ENCODE results near the gene IGF2. TPM values are rescaled to one million over a fixed set of nuclear protein-coding genes. Genes with fewer than 3 reads are reported as not detected.

IGF2 gene
- polyA plus RNA-seq, 1 donor = 5,095 TPM

GRCh38 chr11:2169626-2170570, 30.7 kb upstream of the IGF2 start:
- no peak for DNase-seq

- DNase-seq = no peak
Measured at GRCh38 chr11:2169005-2169378, 29.8 kb upstream of the IGF2 start.

GRCh38 chr11:2168286-2169004, 29.3 kb upstream of the IGF2 start:
- DNase-seq = no peak

- DNase-seq = no peak
Measured at GRCh38 chr11:2167141-2168045, 28.2 kb upstream of the IGF2 start.

- DNase-seq = peak; percentile 49
Measured at GRCh38 chr11:2166091-2166851, 27.1 kb upstream of the IGF2 start.

- no peak for DNase-seq
Measured at GRCh38 chr11:2165571-2165970, 26.4 kb upstream of the IGF2 start.

- no peak for DNase-seq
Measured at GRCh38 chr11:2164861-2165555, 25.8 kb upstream of the IGF2 start.

GRCh38 chr11:2164081-2164480, 24.9 kb upstream of the IGF2 start:
- DNase-seq = no peak

GRCh38 chr11:2163428-2163978, 24.3 kb upstream of the IGF2 start:
- DNase-seq = no peak

- no peak for DNase-seq
Measured at GRCh38 chr11:2160736-2161259, 21.6 kb upstream of the IGF2 start, which contains the start of gene INS. Gene INS, minus strand, starts transcription at chr11:2161209. Its CDS starts 238 bp downstream, at chr11:2160971.

GRCh38 chr11:2159536-2160413, 20.6 kb upstream of the IGF2 start:
- no peak for DNase-seq

- DNase-seq = no peak
Measured at GRCh38 chr11:2158966-2159365, 19.8 kb upstream of the IGF2 start.

- no peak for DNase-seq
Measured at GRCh38 chr11:2158296-2158737, 19.1 kb upstream of the IGF2 start.

- DNase-seq = no peak
Measured at GRCh38 chr11:2157294-2158040, 18.3 kb upstream of the IGF2 start.

- DNase-seq = peak; percentile 63
Measured at GRCh38 chr11:2156416-2157182, 17.4 kb upstream of the IGF2 start.

GRCh38 chr11:2155511-2155910, 16.3 kb upstream of the IGF2 start:
- DNase-seq = no peak

- DNase-seq = no peak
Measured at GRCh38 chr11:2154889-2155288, 15.7 kb upstream of the IGF2 start.

GRCh38 chr11:2154195-2154585, 15.0 kb upstream of the IGF2 start:
- DNase-seq = no peak
